WTC11 (cell line): ENCODE results near the gene CSNK1A1L.

Source experiments
- HMGA2 ChIP-seq: fragments of 250-450 bp; sonication (Bioruptor Pico); IDR thresholded peaks from 2 replicates; pipeline ENCODE4 v1.4.0; 2021; ENCODE audit warnings: mild to moderate bottlenecking, moderate library complexity
- SOX15 ChIP-seq: fragments of 250-450 bp; sonication (Bioruptor Pico); IDR thresholded peaks from 2 replicates; pipeline ENCODE4 v1.9.0; 2021; ENCODE audit warnings: mild to moderate bottlenecking
- TEAD4 ChIP-seq: sonication (generic); formaldehyde crosslinking; IDR thresholded peaks from 2 replicates; pipeline ENCODE4 v1.8.0; 2022; ENCODE audit warnings: mild to moderate bottlenecking, missing genetic modification reagents
- ZNF263 ChIP-seq: sonication (generic); formaldehyde crosslinking; IDR thresholded peaks from 2 replicates; pipeline ENCODE4 v1.8.1; 2022; ENCODE audit warnings: low read depth, mild to moderate bottlenecking, moderate library complexity, missing genetic modification reagents
- ZNF416 ChIP-seq: fragments of 250-450 bp; sonication (Bioruptor Pico); IDR thresholded peaks from 2 replicates; pipeline ENCODE4 v1.9.0; 2021; ENCODE audit warnings: mild to moderate bottlenecking, inconsistent platforms
- TF ChIP-seq, protein P1 (sequence below): sonication (generic); formaldehyde crosslinking; IDR thresholded peaks from 2 replicates; pipeline ENCODE4 v1.8.0; 2022; ENCODE audit warnings: mild to moderate bottlenecking, missing genetic modification reagents
- TF ChIP-seq, protein P2 (sequence below): fragments of 200-600 bp; IDR thresholded peaks from 2 replicates; pipeline ENCODE4 v1.8.0; 2022; ENCODE audit warnings: antibody characterized with exemption
- TF ChIP-seq, protein P3 (sequence below): sonication (generic); formaldehyde crosslinking; IDR thresholded peaks from 2 replicates; pipeline ENCODE4 v1.8.0; 2023; ENCODE audit warnings: missing genetic modification reagents, mild to moderate bottlenecking, borderline replicate concordance

DNA sequence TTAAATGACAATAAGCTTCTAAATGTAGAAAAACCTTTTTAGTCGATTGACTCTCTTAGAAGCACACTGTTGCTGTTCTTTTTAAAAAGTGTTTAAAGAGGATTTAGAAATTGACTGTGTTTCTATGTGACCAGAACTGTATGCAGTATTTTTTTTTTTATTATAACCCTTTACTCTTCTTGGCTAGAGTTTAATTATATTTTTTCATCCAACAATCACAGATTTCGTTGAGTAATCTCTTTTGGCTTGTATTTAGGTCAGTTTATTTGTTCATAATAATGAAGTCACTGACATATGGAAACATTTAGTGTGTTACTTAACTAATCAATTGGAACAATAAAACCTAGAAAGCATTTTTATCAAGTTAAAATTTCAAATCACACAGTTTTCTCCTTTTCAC is 19.9 kb downstream of the CSNK1A1L start:
- TF ChIP-seq ZNF416 (no peak), HMGA2 (CRISPR knock-in tag) (no peak), SOX15 (no peak), TEAD4 (CRISPR knock-in tag) (no peak), ZNF263 (CRISPR knock-in tag) (no peak)
- TF ChIP-seq, protein P1, sequence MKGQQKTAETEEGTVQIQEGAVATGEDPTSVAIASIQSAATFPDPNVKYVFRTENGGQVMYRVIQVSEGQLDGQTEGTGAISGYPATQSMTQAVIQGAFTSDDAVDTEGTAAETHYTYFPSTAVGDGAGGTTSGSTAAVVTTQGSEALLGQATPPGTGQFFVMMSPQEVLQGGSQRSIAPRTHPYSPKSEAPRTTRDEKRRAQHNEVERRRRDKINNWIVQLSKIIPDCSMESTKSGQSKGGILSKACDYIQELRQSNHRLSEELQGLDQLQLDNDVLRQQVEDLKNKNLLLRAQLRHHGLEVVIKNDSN (CRISPR knock-in tag), result no peak
- TF ChIP-seq, protein P2, sequence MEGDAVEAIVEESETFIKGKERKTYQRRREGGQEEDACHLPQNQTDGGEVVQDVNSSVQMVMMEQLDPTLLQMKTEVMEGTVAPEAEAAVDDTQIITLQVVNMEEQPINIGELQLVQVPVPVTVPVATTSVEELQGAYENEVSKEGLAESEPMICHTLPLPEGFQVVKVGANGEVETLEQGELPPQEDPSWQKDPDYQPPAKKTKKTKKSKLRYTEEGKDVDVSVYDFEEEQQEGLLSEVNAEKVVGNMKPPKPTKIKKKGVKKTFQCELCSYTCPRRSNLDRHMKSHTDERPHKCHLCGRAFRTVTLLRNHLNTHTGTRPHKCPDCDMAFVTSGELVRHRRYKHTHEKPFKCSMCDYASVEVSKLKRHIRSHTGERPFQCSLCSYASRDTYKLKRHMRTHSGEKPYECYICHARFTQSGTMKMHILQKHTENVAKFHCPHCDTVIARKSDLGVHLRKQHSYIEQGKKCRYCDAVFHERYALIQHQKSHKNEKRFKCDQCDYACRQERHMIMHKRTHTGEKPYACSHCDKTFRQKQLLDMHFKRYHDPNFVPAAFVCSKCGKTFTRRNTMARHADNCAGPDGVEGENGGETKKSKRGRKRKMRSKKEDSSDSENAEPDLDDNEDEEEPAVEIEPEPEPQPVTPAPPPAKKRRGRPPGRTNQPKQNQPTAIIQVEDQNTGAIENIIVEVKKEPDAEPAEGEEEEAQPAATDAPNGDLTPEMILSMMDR, result no peak
- TF ChIP-seq, protein P3, sequence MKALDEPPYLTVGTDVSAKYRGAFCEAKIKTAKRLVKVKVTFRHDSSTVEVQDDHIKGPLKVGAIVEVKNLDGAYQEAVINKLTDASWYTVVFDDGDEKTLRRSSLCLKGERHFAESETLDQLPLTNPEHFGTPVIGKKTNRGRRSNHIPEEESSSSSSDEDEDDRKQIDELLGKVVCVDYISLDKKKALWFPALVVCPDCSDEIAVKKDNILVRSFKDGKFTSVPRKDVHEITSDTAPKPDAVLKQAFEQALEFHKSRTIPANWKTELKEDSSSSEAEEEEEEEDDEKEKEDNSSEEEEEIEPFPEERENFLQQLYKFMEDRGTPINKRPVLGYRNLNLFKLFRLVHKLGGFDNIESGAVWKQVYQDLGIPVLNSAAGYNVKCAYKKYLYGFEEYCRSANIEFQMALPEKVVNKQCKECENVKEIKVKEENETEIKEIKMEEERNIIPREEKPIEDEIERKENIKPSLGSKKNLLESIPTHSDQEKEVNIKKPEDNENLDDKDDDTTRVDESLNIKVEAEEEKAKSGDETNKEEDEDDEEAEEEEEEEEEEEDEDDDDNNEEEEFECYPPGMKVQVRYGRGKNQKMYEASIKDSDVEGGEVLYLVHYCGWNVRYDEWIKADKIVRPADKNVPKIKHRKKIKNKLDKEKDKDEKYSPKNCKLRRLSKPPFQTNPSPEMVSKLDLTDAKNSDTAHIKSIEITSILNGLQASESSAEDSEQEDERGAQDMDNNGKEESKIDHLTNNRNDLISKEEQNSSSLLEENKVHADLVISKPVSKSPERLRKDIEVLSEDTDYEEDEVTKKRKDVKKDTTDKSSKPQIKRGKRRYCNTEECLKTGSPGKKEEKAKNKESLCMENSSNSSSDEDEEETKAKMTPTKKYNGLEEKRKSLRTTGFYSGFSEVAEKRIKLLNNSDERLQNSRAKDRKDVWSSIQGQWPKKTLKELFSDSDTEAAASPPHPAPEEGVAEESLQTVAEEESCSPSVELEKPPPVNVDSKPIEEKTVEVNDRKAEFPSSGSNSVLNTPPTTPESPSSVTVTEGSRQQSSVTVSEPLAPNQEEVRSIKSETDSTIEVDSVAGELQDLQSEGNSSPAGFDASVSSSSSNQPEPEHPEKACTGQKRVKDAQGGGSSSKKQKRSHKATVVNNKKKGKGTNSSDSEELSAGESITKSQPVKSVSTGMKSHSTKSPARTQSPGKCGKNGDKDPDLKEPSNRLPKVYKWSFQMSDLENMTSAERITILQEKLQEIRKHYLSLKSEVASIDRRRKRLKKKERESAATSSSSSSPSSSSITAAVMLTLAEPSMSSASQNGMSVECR (CRISPR knock-in tag), result no peak
